Kidney (tissue), 14 donors: ENCODE results near the gene MIEF1. TPM values are rescaled to one million over a fixed set of nuclear protein-coding genes. Genes with fewer than 3 reads are reported as not detected.

Experiments
- DNase-seq, 5 donors: peaks; one replicate each; pipeline ENCODE4 v3.0.0-alpha.2; 2013 to 2020
- FAIRE-seq: peaks from 2 replicates; lab custom pipeline; 2012; peaks lifted over from hg19 to GRCh38; lab: Jason Lieb, UNC
- H3K27ac ChIP-seq, 2 donors: one replicate each; pipeline ENCODE4 v1.7.0; 2013; ENCODE audit warnings: low read depth in 2 of 2, low read length in 2 of 2, inconsistent platforms in 1 of 2
- H3K27me3 ChIP-seq: one replicate; pipeline ENCODE4 v1.7.1; 2013; ENCODE audit warnings: low read length, inconsistent platforms; ENCODE audit not compliant: control insufficient read depth, insufficient read depth
- H3K36me3 ChIP-seq, 3 donors: one replicate each; pipeline versions ENCODE4 v1.7.0 to v1.7.1; 2013; ENCODE audit warnings: low read length in 3 of 3, control low read depth in 1 of 3, inconsistent platforms in 1 of 3; ENCODE audit not compliant: insufficient read depth in 3 of 3, control insufficient read depth in 2 of 3
- H3K4me1 ChIP-seq, 3 donors: one replicate each; pipeline versions ENCODE4 v1.7.0 to v1.7.1; 2013; ENCODE audit warnings: low read length in 3 of 3, inconsistent platforms in 1 of 3, low read depth in 1 of 3; ENCODE audit not compliant: control insufficient read depth in 2 of 3, insufficient read depth in 2 of 3
- H3K4me3 ChIP-seq, 3 donors: one replicate each; pipeline versions ENCODE4 v1.7.0 to v1.8.1; 2013; ENCODE audit warnings: low read length in 3 of 3, control low read depth in 1 of 3, inconsistent platforms in 1 of 3
- H3K9ac ChIP-seq, 3 donors: one replicate each; pipeline versions ENCODE4 v1.7.0 to v1.7.1; 2013; ENCODE audit warnings: low read length in 3 of 3, control low read depth in 1 of 3, inconsistent platforms in 1 of 3
- H3K9me3 ChIP-seq, 3 donors: one replicate each; pipeline versions ENCODE4 v1.7.0 to v1.7.1; 2013; ENCODE audit warnings: low read length in 3 of 3, control low read depth in 1 of 3, inconsistent platforms in 1 of 3; ENCODE audit not compliant: control insufficient read depth in 2 of 3, insufficient read depth in 1 of 3
- CTCF ChIP-seq: IDR thresholded peaks from 3 replicates; pipeline ENCODE4 v1.5.1; 2012; ENCODE audit warnings: mild to moderate bottlenecking, moderate library complexity, borderline replicate concordance; ENCODE audit not compliant: insufficient read depth; ENCODE audit errors: extremely low read depth
- intact Hi-C: fragments of 100-400 bp; cut with DNase I; formaldehyde crosslinking; loops from one replicate; pipeline ENCODE4 v1.11.1; 2022
- polyA plus RNA-seq: library from polyadenylated mRNA; stranded (reverse); fragments of 350-450 nt; fragmentation: Illumina TruSeq; extraction: RNeasy Lipid Tissue Mini Kit (QIAGEN cat#74804); gene quantifications from one replicate; pipeline ENCODE4 v1.2.3, GENCODE V29; 2014; ENCODE audit warnings: low read depth, low replicate concordance; ENCODE audit not compliant: insufficient read depth
- total RNA-seq: library from RNA; stranded (reverse); fragmentation: NEBNext Ultra II Directional; extraction: Animal tissue kit (Norgen Biotek cat#: 25700); gene quantifications from one replicate; pipeline ENCODE4 v1.2.1, GENCODE V29; 2021
- donor health status: control.
- donor health status: control.
- donor health status: control.
- donor health status: control.
- donor health status: control.
- donor health status: DM: yes; HTN: yes; CAD: no.
- donor health status: Normal renal cell carcinoma (clear cell type).

The MIEF1 gene
- total and polyA plus RNA-seq, 2 donors from 2014 or later: 13.0 to 27.9 TPM

DNA sequence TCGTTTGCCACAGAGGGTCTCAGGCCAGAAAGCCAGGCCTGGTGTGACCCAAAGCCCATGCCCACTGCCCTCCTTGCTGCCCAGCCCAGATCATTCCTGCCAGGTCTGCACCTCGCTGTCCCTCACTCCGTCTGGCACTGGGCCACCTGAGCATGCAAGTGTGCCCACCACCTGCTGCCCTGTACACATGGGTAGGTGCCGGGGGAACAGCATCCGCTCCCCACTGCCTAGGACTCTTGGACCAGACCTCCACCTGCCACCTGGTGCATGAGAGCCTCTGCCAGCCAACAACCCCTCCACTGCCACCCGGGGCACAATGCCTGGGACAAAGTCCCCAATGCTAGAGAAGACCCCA, 32.8 kb upstream of the MIEF1 start:
- Histone ChIP-seq H3K27ac (peak overlapping the region; percentile 23 to 76), H3K9me3 (no peaks in the 10 kb centered on the region), H3K4me3 (peak overlapping the region in 2 of 3 donors; percentile 53 to 59), H3K36me3 (no peaks in the 10 kb centered on the region), H3K4me1 (peaks cover 5 to 47% (median 28%) of the 10 kb centered on the region in 3 donors), H3K27me3 (no peaks in the 10 kb centered on the region), H3K9ac (no peak overlapping the region)
- FAIRE-seq (no peak), DNase-seq (no peak)
- intact Hi-C loops: no loop called here
- no peak for TF ChIP-seq CTCF

- Histone ChIP-seq H3K27ac (peak overlapping the region; percentile 76 to 82), H3K36me3 (no peaks in the 10 kb centered on the region), H3K9me3 (no peaks in the 10 kb centered on the region), H3K4me1 (peaks cover 5 to 48% (median 28%) of the 10 kb centered on the region in 3 donors), H3K27me3 (no peaks in the 10 kb centered on the region), H3K4me3 (peak overlapping the region in 2 of 3 donors; percentile 48 to 59), H3K9ac (no peak overlapping the region)
- TF ChIP-seq CTCF: no peak
- intact Hi-C loops: no loop called here
- DNase-seq (peak in 1 of 5 donors; percentile 34), FAIRE-seq (no peak)
Measured at GRCh38 chr22:39469681-39470450, 32.2 kb upstream of the MIEF1 start.

- Histone ChIP-seq H3K9ac (peak overlapping the region in 1 of 3 donors; percentile 46), H3K27ac (peak overlapping the region; percentile 76 to 82)
- FAIRE-seq: no peak
Measured at GRCh38 chr22:39470451-39471291, 31.4 kb upstream of the MIEF1 start.

More at GRCh38 chr22:39470451-39471291, 31.4 kb upstream of the MIEF1 start:
- Histone ChIP-seq H3K4me1 (peaks cover 5 to 44% (median 29%) of the 10 kb centered on the region in 3 donors), H3K36me3 (no peaks in the 10 kb centered on the region), H3K27me3 (no peaks in the 10 kb centered on the region), H3K4me3 (peak overlapping the region in 2 of 3 donors; percentile 48 to 59), H3K9me3 (no peaks in the 10 kb centered on the region)
- TF ChIP-seq CTCF: no peak
- intact Hi-C loops: no loop called here
- peak in 1 of 5 donors; percentile 39 for DNase-seq
